H1 (cell line): ENCODE data around the gene CACNA1B. TPM values are rescaled to one million over a fixed set of nuclear protein-coding genes. Genes with fewer than 3 reads are reported as not detected.

Experiments
- CTCF ChIA-PET: fragments of 300-600 bp; sonication (Branson Sonifier 250); formaldehyde crosslinking; loops from one replicate; lab custom pipeline; 2021; ENCODE audit not compliant: partially characterized antibody; lab: Charles Lee
- POLR2A ChIA-PET: fragments of 300-600 bp; sonication (Branson Sonifier 250); formaldehyde crosslinking; loops from one replicate; lab custom pipeline; 2021; ENCODE audit warnings: inconsistent platforms; ENCODE audit not compliant: partially characterized antibody; lab: Charles Lee
- DNase-seq, 2 experiments: peaks; one replicate each; pipeline versions ENCODE4 v3.0.0 to v3.0.0-alpha.2; 2010 to 2022; ENCODE audit warnings: low spot score in 2 of 2, low read depth in 1 of 2, mixed read lengths in 1 of 2
- FAIRE-seq: peaks from 2 replicates; lab custom pipeline; 2011; peaks lifted over from hg19 to GRCh38; lab: Jason Lieb, UNC
- H2AFZ ChIP-seq: 2 replicates; pipeline ENCODE4 v1.8.1; 2012; ENCODE audit warnings: low read length, inconsistent platforms
- H2AK5ac ChIP-seq: 2 replicates; pipeline ENCODE4 v1.6.1; 2013; ENCODE audit warnings: low read depth, low read length
- H2BK120ac ChIP-seq: replicated peaks from 2 replicates; pipeline ENCODE3; 2013; ENCODE audit warnings: low read depth, low read length, inconsistent platforms
- H2BK12ac ChIP-seq: 2 replicates; pipeline ENCODE4 v1.6.1; 2013; ENCODE audit warnings: low read depth, low read length
- H2BK15ac ChIP-seq: 2 replicates; pipeline ENCODE4 v1.6.1; 2013; ENCODE audit warnings: low read length
- H2BK20ac ChIP-seq: 2 replicates; pipeline ENCODE4 v1.6.1; 2013; ENCODE audit warnings: low read length
- H2BK5ac ChIP-seq: 2 replicates; pipeline ENCODE4 v1.6.1; 2013; ENCODE audit warnings: low read depth, low read length
- H3K14ac ChIP-seq: 2 replicates; pipeline ENCODE4 v1.6.1; 2013; ENCODE audit warnings: inconsistent platforms; ENCODE audit not compliant: insufficient read length
- H3K18ac ChIP-seq: 2 replicates; pipeline ENCODE4 v1.6.1; 2013; ENCODE audit warnings: low read length; ENCODE audit errors: extremely low read depth
- H3K23ac ChIP-seq: 2 replicates; pipeline ENCODE4 v1.6.1; 2013; ENCODE audit warnings: inconsistent platforms; ENCODE audit not compliant: insufficient read length
- H3K23me2 ChIP-seq: 2 replicates; pipeline ENCODE4 v1.6.1; 2013; ENCODE audit warnings: low read depth, low read length
- H3K27ac ChIP-seq: 2 replicates; pipeline ENCODE4 v1.6.1; 2011; ENCODE audit warnings: low read depth, low read length, inconsistent platforms
- H3K27me3 ChIP-seq, 4 experiments: replicated peaks in 1 of 4; 1 replicate in 1 of 4; 2 replicates in 3 of 4; pipeline versions ENCODE4 v1.6.1 to v1.8.1; 2011 to 2013; ENCODE audit warnings: low read length in 3 of 4, mild to moderate bottlenecking in 3 of 4, inconsistent platforms in 2 of 4, mixed read lengths in 2 of 4, moderate library complexity in 1 of 4; ENCODE audit not compliant: control insufficient read depth in 3 of 4, insufficient read depth in 3 of 4; ENCODE audit errors: extremely low read depth in 1 of 4
- H3K36me3 ChIP-seq, 4 experiments: 2 replicates each; pipeline versions ENCODE4 v1.6.1 to v1.8.1; 2011 to 2013; ENCODE audit warnings: mild to moderate bottlenecking in 4 of 4, low read length in 3 of 4, moderate library complexity in 2 of 4, control low read depth in 1 of 4, inconsistent platforms in 1 of 4; ENCODE audit not compliant: insufficient read depth in 4 of 4, control insufficient read depth in 2 of 4
- H3K4ac ChIP-seq: replicated peaks from 2 replicates; pipeline ENCODE3; 2013; ENCODE audit warnings: low read length, low read depth, mixed read lengths, inconsistent platforms; ENCODE audit not compliant: insufficient read length
- H3K4me1 ChIP-seq, 4 experiments: replicated peaks in 1 of 4; 1 replicate in 1 of 4; 2 replicates in 3 of 4; pipeline versions ENCODE4 v1.6.1 to v1.8.1; 2011 to 2013; ENCODE audit warnings: low read length in 3 of 4, inconsistent platforms in 2 of 4, mixed read lengths in 1 of 4; ENCODE audit not compliant: insufficient read depth in 4 of 4, control insufficient read depth in 3 of 4
- H3K4me2 ChIP-seq, 2 experiments: 2 replicates each; pipeline versions ENCODE4 v1.6.1 to v1.8.1; 2011 to 2013; ENCODE audit warnings: low read depth in 2 of 2, low read length in 2 of 2, control low read depth in 1 of 2, inconsistent platforms in 1 of 2, mild to moderate bottlenecking in 1 of 2; ENCODE audit not compliant: insufficient read depth in 1 of 2
- H3K4me3 ChIP-seq, 4 experiments: fragments of 200-600, 300-600 bp in 1 of 4; sonication (generic), shearing (Covaris generic), sonication (Bioruptor Twin) in 1 of 4; 2 replicates each; pipeline versions ENCODE4 v1.5.1 to v1.8.1; 2011 to 2016; ENCODE audit warnings: low read length in 4 of 4, low read depth in 3 of 4, control low read depth in 2 of 4, inconsistent platforms in 2 of 4, mild to moderate bottlenecking in 2 of 4, mixed read lengths in 1 of 4, moderate library complexity in 1 of 4; ENCODE audit not compliant: insufficient read depth in 2 of 4; ENCODE audit errors: extremely low read depth in 1 of 4
- H3K56ac ChIP-seq: replicated peaks from 2 replicates; pipeline ENCODE3; 2013; ENCODE audit warnings: low read depth, mild to moderate bottlenecking, mixed read lengths, low read length, inconsistent platforms; ENCODE audit not compliant: insufficient read length
- H3K79me1 ChIP-seq: 2 replicates; pipeline ENCODE4 v1.6.1; 2013; ENCODE audit warnings: low read depth, low read length, control low read depth
- H3K79me2 ChIP-seq, 2 experiments: 2 replicates each; pipeline versions ENCODE4 v1.6.1 to v1.8.1; 2012 to 2013; ENCODE audit warnings: low read length in 2 of 2, mild to moderate bottlenecking in 2 of 2, inconsistent platforms in 1 of 2; ENCODE audit not compliant: insufficient read depth in 2 of 2, control insufficient read depth in 1 of 2
- H3K9ac ChIP-seq, 4 experiments: replicated peaks in 1 of 4; 1 replicate in 1 of 4; 2 replicates in 3 of 4; pipeline versions ENCODE4 v1.6.1 to v1.8.1; 2011 to 2013; ENCODE audit warnings: low read depth in 3 of 4, low read length in 3 of 4, control low read depth in 2 of 4, mild to moderate bottlenecking in 2 of 4, moderate library complexity in 2 of 4, inconsistent platforms in 1 of 4; ENCODE audit errors: extremely low read depth in 1 of 4
- H3K9me3 ChIP-seq, 2 experiments: 2 replicates each; pipeline versions ENCODE4 v1.6.1 to v1.8.1; 2012 to 2013; ENCODE audit warnings: mild to moderate bottlenecking in 2 of 2, moderate library complexity in 2 of 2, control low read depth in 1 of 2, inconsistent platforms in 1 of 2, low read depth in 1 of 2, low read length in 1 of 2, mixed read lengths in 1 of 2; ENCODE audit not compliant: insufficient read depth in 2 of 2
- H4K20me1 ChIP-seq, 2 experiments: replicated peaks in 1 of 2; 2 replicates each; pipeline versions ENCODE3 to v1.8.1; 2011 to 2013; ENCODE audit warnings: inconsistent platforms in 2 of 2, low read length in 2 of 2, mild to moderate bottlenecking in 1 of 2; ENCODE audit not compliant: insufficient read depth in 2 of 2, control insufficient read depth in 1 of 2
- H4K5ac ChIP-seq: 2 replicates; pipeline ENCODE4 v1.6.1; 2013; ENCODE audit warnings: low read length, low read depth, mixed read lengths, inconsistent platforms; ENCODE audit not compliant: insufficient read length
- H4K8ac ChIP-seq: 2 replicates; pipeline ENCODE4 v1.8.0; 2013; ENCODE audit warnings: mild to moderate bottlenecking, moderate library complexity, low read length, inconsistent platforms; ENCODE audit not compliant: insufficient read depth; ENCODE audit errors: extremely low read depth
- H4K91ac ChIP-seq: replicated peaks from 2 replicates; pipeline ENCODE3; 2013; ENCODE audit warnings: low read length, mixed read lengths, inconsistent platforms; ENCODE audit not compliant: insufficient read length
- ASH2L ChIP-seq: fragments of 200-600, 300-600 bp; sonication (generic); IDR thresholded peaks from one replicate; pipeline ENCODE4 v1.7.1; 2017; ENCODE audit warnings: low read length
- ATF2 ChIP-seq: IDR thresholded peaks from 2 replicates; pipeline ENCODE4 v1.6.1; 2012; ENCODE audit warnings: low read length, inconsistent platforms
- E2F6 ChIP-seq: IDR thresholded peaks from 2 replicates; pipeline ENCODE4 v1.6.1; 2012; ENCODE audit warnings: inconsistent platforms
- FOSL1 ChIP-seq: IDR thresholded peaks from 2 replicates; pipeline ENCODE4 v1.6.1; 2011; ENCODE audit warnings: mild to moderate bottlenecking, low read depth, low read length, moderate library complexity; ENCODE audit not compliant: insufficient read depth
- GABPA ChIP-seq: IDR thresholded peaks from 2 replicates; pipeline ENCODE4 v1.6.1; 2011; ENCODE audit warnings: mild to moderate bottlenecking, low read length, moderate library complexity, borderline replicate concordance; ENCODE audit not compliant: insufficient read depth
- KDM4A ChIP-seq: IDR thresholded peaks from one replicate; pipeline ENCODE4 v1.7.1; 2012; ENCODE audit warnings: low read depth, mild to moderate bottlenecking, moderate library complexity, low read length, inconsistent platforms; ENCODE audit not compliant: severe bottlenecking
- RAD21 ChIP-seq, 2 experiments: IDR thresholded peaks in 1 of 2; conservative IDR thresholded peaks in 1 of 2; 2 replicates each; pipeline ENCODE4 v1.6.1; 2011; ENCODE audit warnings: low read depth in 2 of 2, low read length in 2 of 2, improper control_type of control experiment in 1 of 2, inconsistent platforms in 1 of 2, mild to moderate bottlenecking in 1 of 2, moderate library complexity in 1 of 2
- SIRT6 ChIP-seq: IDR thresholded peaks from one replicate; pipeline ENCODE4 v1.7.1; 2012; ENCODE audit warnings: low read length, inconsistent platforms
- SP1 ChIP-seq: IDR thresholded peaks from 2 replicates; pipeline ENCODE4 v1.6.1; 2011; ENCODE audit warnings: low read depth, low read length
- TAF7 ChIP-seq: optimal IDR thresholded peaks from 2 replicates; pipeline ENCODE3; 2011; ENCODE audit warnings: low read depth, mild to moderate bottlenecking, inconsistent platforms, low read length, moderate library complexity, borderline replicate concordance
- ZNF274 ChIP-seq: IDR thresholded peaks from 2 replicates; pipeline ENCODE4 v1.7.0; 2012; ENCODE audit warnings: low read length, borderline replicate concordance; ENCODE audit errors: extremely low read depth
- whole genome bisulfite sequencing, 2 experiments: shearing (Covaris generic) in 1 of 2; methylation state at CpG; one replicate each; pipeline versions ENCODE4 v1.1.6 to v1.1.7; 2013 to 2015; ENCODE audit warnings: low lambda C conversion rate in 2 of 2, mixed read lengths in 2 of 2, inconsistent platforms in 1 of 2, low coverage in 1 of 2, missing lambda C conversion rate in 1 of 2; ENCODE audit not compliant: insufficient replicate concordance in 2 of 2, insufficient coverage in 1 of 2, insufficient read length in 1 of 2; ENCODE audit errors: extremely low coverage in 1 of 2, missing lambda C conversion rate in 1 of 2; 5-methylcytosine and 5-hydroxymethylcytosine counted together
- polyA plus RNA-seq, 7 experiments: library from polyadenylated mRNA; depleted of rRNA in 3 of 7; stranded (reverse) in 5 of 7; unstranded in 2 of 7; fragments of >200 nt in 5 of 7; fragments of 200-250 nt in 2 of 7; gene quantifications; 1 replicate in 5 of 7; 2 replicates in 1 of 7; 4 replicates in 1 of 7; pipeline versions ENCODE4 v1.2.1 to v1.2.3, GENCODE V29; 2011 to 2013; ENCODE audit warnings: missing spikeins in 2 of 7, mixed read lengths in 2 of 7
- total RNA-seq: library from RNA; stranded (reverse); fragmentation: NEBNext Ultra II Directional; extraction: Animal tissue kit (Norgen Biotek cat#: 25700); gene quantifications from 2 replicates; pipeline ENCODE4 v1.2.1, GENCODE V29; 2021

CACNA1B gene
- total and polyA plus RNA-seq, 2 of the 8 experiments (the other 6 are each of a cell fraction or from before 2014, with no cell fraction given) = 1.5 to 5.7 TPM

- H3K9me3 ChIP-seq = peaks cover 30 to 95% of the 10 kb centered on the region in 2 experiments; a peak in 3 of 4 replicates
- no peaks in the 10 kb centered on the region; a peak in 1 of 8 replicates for H3K36me3 ChIP-seq
- H2BK15ac ChIP-seq = no peak overlapping the region
- H2BK20ac ChIP-seq = no peak overlapping the region
- no peaks in the 10 kb centered on the region for H3K27me3 ChIP-seq
- no peak overlapping the region for H2AK5ac ChIP-seq
- H3K14ac ChIP-seq = no peak overlapping the region
- H4K20me1 ChIP-seq = peaks cover 2 to 8% of the 10 kb centered on the region in 2 experiments
- H4K8ac ChIP-seq = no peak overlapping the region; the same call in 1 of the 2 replicates
- H3K79me1 ChIP-seq = no peaks in the 10 kb centered on the region
- H3K79me2 ChIP-seq = no peaks in the 10 kb centered on the region
- no peaks in the 10 kb centered on the region for H3K23me2 ChIP-seq
- FAIRE-seq = no peak
- POLR2A ChIA-PET = no interaction called here
- no peak overlapping the region for H3K18ac ChIP-seq
- no peak overlapping the region for H3K23ac ChIP-seq
- no peak overlapping the region for H3K27ac ChIP-seq
- no peak overlapping the region for H3K9ac ChIP-seq
- CTCF ChIA-PET = interaction anchor here (0.6 to 1.6 kb wide), 5 partner anchors 12 to 494 kb away, joined by 3 to 6 read pairs (median 4); no protein-coding TSS in a partner anchor
- H3K4me2 ChIP-seq = no peak overlapping the region
- peaks cover 0 to 8% (median 0%) of the 10 kb centered on the region in 4 experiments; a peak in 2 of 7 replicates for H3K4me1 ChIP-seq
- no peak overlapping the region for H4K91ac ChIP-seq
- H4K5ac ChIP-seq = no peak overlapping the region
- no peak overlapping the region for H3K56ac ChIP-seq
- H3K4ac ChIP-seq = no peak overlapping the region
- DNase-seq = no peak
- no peak overlapping the region for H2BK120ac ChIP-seq
- H3K4me3 ChIP-seq = no peak overlapping the region
- H2AFZ ChIP-seq = no peak overlapping the region
- H2BK12ac ChIP-seq = no peak overlapping the region
- H2BK5ac ChIP-seq = no peak overlapping the region
- 91% methylated on average over 7 of the region's 7 CpGs; no CpG with 5 or more reads in 1 of the 2 experiments for WGBS, 2 experiments
- no peak for TF ChIP-seq E2F6
- TF ChIP-seq RAD21 (IDR thresholded peaks at IDR 0.05 in 1 of 2, conservative IDR thresholded peaks at IDR 0.05 in 1 of 2; ENCODE audit: low read depth in 2 of 2, low read length in 2 of 2) = no peak
- TF ChIP-seq ATF2 = no peak
- no peak for TF ChIP-seq TAF7
- TF ChIP-seq SP1 = no peak
- no peak for TF ChIP-seq FOSL1
- TF ChIP-seq ASH2L = no peak
- TF ChIP-seq KDM4A = no peak
- no peak for TF ChIP-seq GABPA
- TF ChIP-seq ZNF274 = no peak
- no peak for TF ChIP-seq SIRT6
These were observed 170.6 kb downstream of the CACNA1B start for GRCh38 chr9:138048184-138048583.
